ENCODE results near the gene SLCO1C1. TPM values are rescaled to one million over a fixed set of nuclear protein-coding genes. Genes with fewer than 3 reads are reported as not detected.

The SLCO1C1 gene
- total and polyA plus RNA-seq, 2 of the 4 experiments (the other 2 are of a cell fraction): not detected

Other genes starting within 250 kb of the SLCO1C1 start
- not detected in 2 replicates for gene SLCO1B3, start 115.4 kb downstream of the SLCO1C1 start, total RNA-seq (2012; rRNA removed)
- gene SLCO1B3, start 115.4 kb downstream of the SLCO1C1 start, polyA plus RNA-seq (2012; rRNA removed): not detected in 2 replicates

Measured in IMR-90 (cell line).